Right ventricle myocardium superior (tissue), 1 donor: ENCODE data around the gene CDK5. TPM values are rescaled to one million over a fixed set of nuclear protein-coding genes. Genes with fewer than 3 reads are reported as not detected.
"Not testable (repeated sequence)": the region's sequence is repeated elsewhere in the genome, so short reads cannot be mapped to it uniquely, and the experiment has no call there.

Source experiments
- ATAC-seq: fragments of 200-7000 bp; cut with Tn5 transposase; one replicate; pipeline ENCODE4 v1.9.1; 2020; ENCODE audit warnings: mild to moderate bottlenecking; ENCODE audit not compliant: poor library complexity
- DNase-seq: peaks from one replicate; pipeline ENCODE4 v3.0.0-alpha.2; 2020
- intact Hi-C: fragments of 100-400 bp; cut with DNase I; formaldehyde crosslinking; loops from one replicate; pipeline ENCODE4 v1.11.2; 2022
- total RNA-seq: library from RNA; stranded (reverse); fragmentation: NEBNext Ultra II Directional; extraction: Animal tissue kit (Norgen Biotek cat#: 25700); gene quantifications from one replicate; pipeline ENCODE4 v1.2.1, GENCODE V29; 2021
- donor health status: DM: no; HTN: yes; CAD: no; lungs with severe emphysema.

The CDK5 gene
- total RNA-seq, 1 donor from 2014 or later = 6.3 TPM

GRCh38 chr7:151026771-151027727 lies 30.6 kb downstream of the CDK5 start:
- intact Hi-C loops, ATAC-seq, DNase-seq: not testable (repeated sequence)

GRCh38 chr7:151025924-151026671 lies 31.6 kb downstream of the CDK5 start:
- intact Hi-C loops = no loop called here
- ATAC-seq (no peak), DNase-seq (no peak)

- ATAC-seq (no peak), DNase-seq (no peak)
- intact Hi-C loops = no loop called here
Measured at GRCh38 chr7:151024435-151025056, 33.2 kb downstream of the CDK5 start, which contains the start of gene ATG9B. Gene ATG9B (minus strand): TSS chr7:151024494. CDS start chr7:151024423, 71 bp downstream.

- ATAC-seq (no peak), DNase-seq (no peak)
- intact Hi-C loops = no loop called here
Measured at GRCh38 chr7:151023232-151023631, 34.5 kb downstream of the CDK5 start.

- ATAC-seq = no peak
- no peak for DNase-seq
Measured at GRCh38 chr7:151020231-151020630, 37.5 kb downstream of the CDK5 start.

GRCh38 chr7:151019130-151019447 lies 38.6 kb downstream of the CDK5 start:
- DNase-seq (no peak), ATAC-seq (peak; percentile 4)
- intact Hi-C loops = no loop called here

More at GRCh38 chr7:151020231-151020630, 37.5 kb downstream of the CDK5 start:
- intact Hi-C loops = no loop called here

GRCh38 chr7:151018421-151019129 lies 39.1 kb downstream of the CDK5 start:
- DNase-seq (no peak), ATAC-seq (peak; percentile 36)
- intact Hi-C loops = no loop called here

GRCh38 chr7:151017953-151018420 lies 39.7 kb downstream of the CDK5 start:
- ATAC-seq = peak; percentile 74
- peak; percentile 84 for DNase-seq
- intact Hi-C loops = no loop called here

- no peak for ATAC-seq
- intact Hi-C loops = no loop called here
- DNase-seq = no peak
Measured at GRCh38 chr7:151017370-151017952, 40.2 kb downstream of the CDK5 start.

GRCh38 chr7:151016942-151017341 lies 40.8 kb downstream of the CDK5 start:
- DNase-seq (no peak), ATAC-seq (no peak)
- intact Hi-C loops = no loop called here

GRCh38 chr7:151016505-151016904 lies 41.2 kb downstream of the CDK5 start:
- DNase-seq (no peak), ATAC-seq (no peak)
- intact Hi-C loops = no loop called here

- intact Hi-C loops = no loop called here
Measured at GRCh38 chr7:151015967-151016366, 41.7 kb downstream of the CDK5 start.

GRCh38 chr7:151014950-151015349 lies 42.7 kb downstream of the CDK5 start:
- ATAC-seq (no peak), DNase-seq (no peak)
- intact Hi-C loops = no loop called here

More at GRCh38 chr7:151015967-151016366, 41.7 kb downstream of the CDK5 start:
- no peak for ATAC-seq
- DNase-seq = no peak

- DNase-seq (peak; percentile 85), ATAC-seq (peak; percentile 55)
- intact Hi-C loops = no loop called here
Measured at GRCh38 chr7:151013733-151014497, 43.8 kb downstream of the CDK5 start.

- ATAC-seq (peak; percentile 28), DNase-seq (no peak)
- intact Hi-C loops = no loop called here
Measured at GRCh38 chr7:151013356-151013732, 44.4 kb downstream of the CDK5 start.

GRCh38 chr7:151012911-151013347 lies 44.8 kb downstream of the CDK5 start:
- ATAC-seq (peak; percentile 47), DNase-seq (no peak)
- intact Hi-C loops = no loop called here

GRCh38 chr7:151012031-151012692 lies 45.5 kb downstream of the CDK5 start:
- intact Hi-C loops = no loop called here
- ATAC-seq (no peak), DNase-seq (no peak)
